ENCODE results near the gene KDELR1.

GRCh38 chr19:48395170-48395455 is 3.8 kb upstream of the KDELR1 start:
- no peak for TF ChIP-seq POLR2A (IDR thresholded peaks at IDR 0.05; ENCODE audit: low read depth, low read length)
- no peak for TF ChIP-seq MAX (IDR thresholded peaks at IDR 0.05; ENCODE audit: insufficient read depth, insufficient read length)
- peak; percentile 41 for TF ChIP-seq EZH2 (IDR thresholded peaks at IDR 0.05; ENCODE audit: borderline replicate concordance, low read depth, low read length, severe bottlenecking)
- no peak for TF ChIP-seq CTCF (IDR thresholded peaks at IDR 0.05; ENCODE audit: extremely low read depth in 1 of 2, insufficient read depth in 1 of 2, low read depth in 1 of 2, low read length in 2 of 2)
- TF ChIP-seq POLR2AphosphoS5 (IDR thresholded peaks at IDR 0.05; ENCODE audit: insufficient read depth, low read depth, low read length), result no peak
- TF ChIP-seq MYC (IDR thresholded peaks at IDR 0.05; ENCODE audit: low read depth, low read length), result no peak
- no peak for TF ChIP-seq JUN (IDR thresholded peaks at IDR 0.05; ENCODE audit: borderline replicate concordance, insufficient read depth, insufficient read length, low read depth)
- no peak for TF ChIP-seq GATA2 (IDR thresholded peaks at IDR 0.05; ENCODE audit: insufficient read depth, insufficient read length, low read depth, low read length)
- no peak for TF ChIP-seq FOS (IDR thresholded peaks at IDR 0.05; ENCODE audit: borderline replicate concordance, insufficient read depth, low read length)
